ENCODE measurements around the gene CD38.

The CD38 gene

GRCh38 chr4:15874671-15875070 lies 96.5 kb downstream of the CD38 start:
- no peak overlapping the region for H3K4me3 ChIP-seq (ENCODE audit: low read depth, low read length)
- DNase-seq (ENCODE audit: low read depth) = no peak
- TF ChIP-seq CTCF (IDR thresholded peaks at IDR 0.05; ENCODE audit: control insufficient read depth, extremely low read depth, insufficient read depth) = no peak

- no peak for DNase-seq (ENCODE audit: low read depth)
- no peak for TF ChIP-seq CTCF (IDR thresholded peaks at IDR 0.05; ENCODE audit: control insufficient read depth, extremely low read depth, insufficient read depth)
Measured at GRCh38 chr4:15875663-15876460, 97.7 kb downstream of the CD38 start.

DNA sequence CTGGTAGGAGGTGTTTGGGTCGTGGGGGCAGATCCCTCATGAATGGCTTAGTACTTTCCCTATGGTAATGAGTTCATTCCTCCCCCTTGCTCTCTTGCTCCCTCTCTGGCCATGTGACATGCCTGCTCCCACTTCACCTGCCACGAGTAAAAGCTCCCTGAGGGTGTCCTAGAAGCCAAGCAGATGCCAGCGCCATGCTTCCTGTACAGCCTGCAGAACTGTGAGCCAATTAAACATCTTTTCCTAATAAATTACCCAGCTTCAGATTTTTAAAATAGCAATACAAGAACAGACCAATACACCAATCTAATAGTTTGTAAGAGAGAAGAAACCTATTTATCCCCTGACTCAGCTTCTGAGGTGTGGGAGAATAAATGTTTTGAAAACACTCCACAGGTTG lies 99.9 kb downstream of the CD38 start:
- no peak overlapping the region for H3K4me3 ChIP-seq (ENCODE audit: low read depth, low read length)
- no peak for TF ChIP-seq CTCF (IDR thresholded peaks at IDR 0.05; ENCODE audit: control insufficient read depth, extremely low read depth, insufficient read depth)
- no peak for DNase-seq (ENCODE audit: low read depth)

More at GRCh38 chr4:15875663-15876460, 97.7 kb downstream of the CD38 start:
- H3K4me3 ChIP-seq (ENCODE audit: low read depth, low read length) = no peak overlapping the region

DNA sequence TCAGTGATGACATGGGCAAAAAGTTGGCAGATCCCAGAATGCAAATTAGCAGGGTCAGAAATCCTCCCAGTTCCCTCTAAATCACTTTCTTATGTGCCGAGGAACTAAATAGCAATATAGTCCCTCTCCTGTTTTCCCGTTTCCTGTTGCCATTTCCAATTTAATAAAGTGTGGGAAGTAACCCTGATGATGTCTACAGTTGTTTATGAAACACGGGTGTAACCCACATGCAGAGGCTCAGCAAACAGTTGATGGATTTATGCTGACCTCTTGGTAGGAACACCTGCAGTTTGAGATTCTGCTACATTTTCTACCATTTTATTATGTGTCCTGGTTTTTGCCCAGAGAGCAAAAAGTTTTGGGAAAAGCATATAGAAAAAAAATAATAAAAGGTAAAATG lies 103.7 kb downstream of the CD38 start:
- H3K4me3 ChIP-seq (ENCODE audit: low read depth, low read length) = no peak overlapping the region
- DNase-seq (ENCODE audit: low read depth) = no peak
- TF ChIP-seq CTCF (IDR thresholded peaks at IDR 0.05; ENCODE audit: control insufficient read depth, extremely low read depth, insufficient read depth) = no peak

DNA sequence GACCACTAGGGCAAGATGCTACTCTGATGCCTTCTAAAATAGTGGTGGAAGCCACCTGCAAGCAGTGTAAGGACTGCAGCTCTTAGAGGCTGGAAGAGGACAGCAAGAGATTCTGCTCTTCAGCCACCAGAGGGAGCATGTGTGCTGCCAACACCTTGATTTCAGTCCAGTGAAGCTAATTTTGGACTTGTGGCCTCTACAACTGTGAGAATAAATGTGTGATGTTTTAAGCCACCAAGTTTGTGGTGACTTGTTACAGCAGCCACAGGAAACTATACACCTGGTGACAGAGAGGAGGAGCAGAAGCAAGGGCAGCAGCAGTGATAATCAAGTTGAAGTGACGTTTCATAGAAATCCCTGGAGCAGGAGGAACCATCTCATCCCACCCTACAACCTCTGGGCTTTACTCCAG lies 104.6 kb downstream of the CD38 start:
- no peak overlapping the region for H3K4me3 ChIP-seq (ENCODE audit: low read depth, low read length)
- DNase-seq (ENCODE audit: low read depth) = peak; percentile 54
- TF ChIP-seq CTCF (IDR thresholded peaks at IDR 0.05; ENCODE audit: control insufficient read depth, extremely low read depth, insufficient read depth) = peak; percentile 93

DNA sequence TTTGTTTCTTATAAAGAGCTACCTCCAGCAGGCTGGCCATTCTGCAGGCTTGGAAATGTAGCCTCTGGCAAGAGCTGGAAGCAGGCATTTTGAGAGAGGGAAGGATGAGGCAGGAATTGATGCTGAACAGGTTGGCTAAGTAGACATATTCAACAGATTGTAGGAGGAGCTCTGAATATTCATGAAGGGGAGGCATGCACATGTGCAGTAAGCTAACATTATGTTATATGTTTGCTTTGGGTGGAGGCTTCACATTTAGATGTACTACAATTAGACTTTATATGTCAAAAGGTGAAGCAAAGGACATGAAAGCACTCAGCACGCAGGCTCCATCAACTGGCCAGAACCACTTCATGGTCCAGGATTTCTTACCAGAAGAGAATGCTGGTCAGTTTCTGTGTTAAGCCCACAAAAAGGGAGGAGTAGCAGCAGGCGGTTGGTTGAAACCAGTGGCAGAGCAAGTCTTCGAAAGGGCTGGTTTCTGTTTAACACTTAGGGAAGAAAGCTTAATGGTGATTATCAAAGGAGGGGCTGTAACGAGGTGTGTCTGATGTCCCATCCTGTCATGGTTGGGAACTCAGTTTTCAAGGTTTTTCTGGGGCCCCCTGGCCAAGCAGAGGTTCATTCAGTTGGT lies 105.6 kb downstream of the CD38 start:
- no peak for DNase-seq (ENCODE audit: low read depth)
- no peak for TF ChIP-seq CTCF (IDR thresholded peaks at IDR 0.05; ENCODE audit: control insufficient read depth, extremely low read depth, insufficient read depth)

More for the DNA sequence above, 105.6 kb downstream of the CD38 start:
- H3K4me3 ChIP-seq (ENCODE audit: low read depth, low read length) = no peak overlapping the region
